GM21447 (cell line): Measurements from ENCODE around the gene EEA1.

Experiments used
- ATAC-seq: cut with Tn5 transposase; IDR thresholded peaks from one replicate; pipeline ENCODE4 v1.9.1; 2021; ENCODE audit not compliant: unreplicated experiment

EEA1 gene

GRCh38 chr12:92897844-92898243, 31.3 kb downstream of the EEA1 start:
- ATAC-seq, result no peak

DNA sequence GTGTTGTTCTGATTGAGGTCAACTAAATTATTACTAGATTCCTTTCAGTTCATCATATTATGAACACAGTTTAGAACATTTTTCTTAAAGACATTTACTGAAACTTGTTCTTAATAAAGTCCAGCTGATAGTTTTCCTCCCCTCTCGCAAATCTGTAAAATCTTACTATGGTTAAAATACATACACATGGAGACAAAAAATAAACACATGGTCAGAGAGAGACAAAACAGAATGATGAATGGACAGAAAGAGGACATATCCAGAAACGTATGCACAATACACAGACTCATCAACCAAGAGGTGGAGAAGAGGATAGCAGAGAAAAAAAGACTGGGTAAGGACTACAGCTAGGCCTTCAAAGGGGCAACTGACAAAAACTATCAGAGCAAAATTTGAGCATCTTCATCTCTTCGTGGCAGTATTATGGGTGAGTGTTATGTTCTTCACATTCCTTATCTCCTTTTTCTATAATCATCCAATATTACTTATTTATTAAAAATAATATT, 38.4 kb downstream of the EEA1 start:
- no peak for ATAC-seq

DNA sequence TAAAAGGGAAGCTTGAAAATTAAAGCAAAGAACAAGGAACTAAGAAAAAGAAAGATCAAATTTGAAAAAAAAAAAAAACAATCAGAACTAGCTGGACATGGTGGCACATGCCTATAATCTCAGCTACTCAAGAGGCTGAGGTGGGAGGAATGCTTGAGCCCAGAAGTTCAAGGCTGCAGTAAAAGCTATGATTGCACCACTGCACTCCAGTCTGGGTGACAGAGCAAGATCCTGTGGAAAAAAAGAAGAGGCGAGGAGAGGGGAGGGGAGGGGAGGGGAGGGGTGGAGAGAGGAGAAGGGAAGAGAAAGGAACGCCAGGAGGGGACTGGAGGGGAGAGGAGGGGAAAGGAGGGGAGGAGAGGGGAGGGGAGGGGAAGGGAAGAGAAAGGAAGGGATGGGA, 43.0 kb downstream of the EEA1 start:
- no peak for ATAC-seq

DNA sequence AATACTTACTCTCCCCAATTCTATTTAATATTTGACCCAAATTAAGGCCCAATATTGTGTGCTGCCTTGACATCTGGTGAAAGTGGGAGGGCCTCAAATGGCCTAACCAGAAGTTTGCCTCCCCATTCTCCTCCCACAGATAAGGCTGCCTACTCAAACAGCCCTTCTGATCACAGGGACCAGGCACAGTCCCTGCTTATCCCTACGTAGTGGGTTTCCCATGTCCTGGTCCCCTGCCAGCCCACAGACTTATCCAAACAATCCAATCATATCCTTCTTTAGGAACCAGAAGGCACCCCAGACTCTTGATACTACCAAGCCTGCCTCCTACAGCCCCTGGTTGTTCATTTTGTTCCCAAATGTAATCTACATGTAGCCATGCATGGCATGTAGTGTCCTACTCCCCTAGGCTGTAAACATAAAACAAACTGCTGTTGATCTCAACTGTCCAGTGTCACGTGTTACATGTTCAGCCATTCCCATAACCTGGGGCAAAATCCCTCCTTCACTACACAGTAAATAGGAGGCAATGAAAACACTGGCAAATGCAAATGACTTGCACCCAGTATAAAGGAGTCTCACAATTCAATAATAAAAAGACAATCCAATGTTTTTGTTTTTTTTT, 49.3 kb downstream of the EEA1 start:
- ATAC-seq, result no peak

- ATAC-seq, result no peak
Measured at GRCh38 chr12:92877904-92878303, 51.2 kb downstream of the EEA1 start.

- no peak for ATAC-seq
Measured at GRCh38 chr12:92876496-92876895, 52.6 kb downstream of the EEA1 start.

GRCh38 chr12:92871116-92871515, 58.0 kb downstream of the EEA1 start:
- no peak for ATAC-seq

DNA sequence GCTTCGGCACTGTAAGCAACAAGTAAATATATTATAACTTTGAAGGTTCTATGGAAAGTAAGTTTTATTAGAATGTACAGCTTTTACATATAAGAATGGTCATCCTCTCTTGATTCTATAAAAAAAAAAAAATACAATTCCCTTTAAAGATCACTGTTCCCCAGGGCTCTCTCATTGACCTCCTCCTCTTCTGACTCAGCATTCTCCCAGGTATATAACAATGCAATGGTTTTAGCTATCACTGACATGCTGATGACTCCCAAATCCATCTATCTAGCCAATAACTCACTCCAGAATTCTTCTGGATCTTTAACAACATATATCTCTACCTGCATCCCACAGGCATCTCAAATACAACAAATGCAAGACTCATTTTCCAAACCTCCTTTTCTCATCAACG, 62.7 kb downstream of the EEA1 start:
- ATAC-seq, result no peak

- ATAC-seq, result no peak
Measured at GRCh38 chr12:92863251-92863650, 65.8 kb downstream of the EEA1 start.

DNA sequence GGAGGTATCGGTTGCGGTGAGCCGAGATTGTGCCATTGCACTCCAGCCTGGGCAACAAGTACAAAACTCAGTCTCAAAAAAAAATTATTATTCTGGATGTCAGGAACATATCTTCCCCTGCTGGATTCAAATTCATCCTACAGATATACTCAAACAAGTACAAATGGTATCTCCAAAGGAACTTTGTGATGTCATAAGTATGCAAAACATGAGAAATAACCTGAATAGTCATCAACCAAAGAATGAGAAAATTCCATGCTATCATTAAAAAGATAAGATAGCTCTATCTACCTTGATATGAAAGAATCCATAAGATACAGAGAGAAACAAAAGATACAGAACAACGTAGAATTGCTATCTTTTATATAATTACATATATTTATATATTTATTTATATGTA, 67.7 kb downstream of the EEA1 start:
- no peak for ATAC-seq

DNA sequence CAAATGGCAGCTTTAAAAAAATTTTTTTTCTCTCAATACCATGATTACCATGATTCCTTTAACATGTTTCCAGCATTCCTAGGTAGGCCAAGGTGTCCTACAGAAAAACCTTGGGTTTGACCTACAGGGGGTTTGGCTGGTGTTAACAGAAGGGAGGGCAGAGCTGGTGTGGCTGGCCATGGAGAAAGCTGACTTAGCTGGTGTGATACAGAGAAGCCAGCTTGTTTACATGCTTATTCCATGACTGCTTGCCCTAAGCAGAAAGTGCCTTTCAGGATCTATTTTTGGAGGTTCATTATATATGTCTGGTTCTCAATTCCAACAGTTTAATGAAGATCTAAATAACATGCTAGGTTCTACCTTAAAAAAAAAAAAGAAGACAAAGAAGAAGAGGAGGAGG, 68.6 kb downstream of the EEA1 start:
- ATAC-seq, result no peak

GRCh38 chr12:92859650-92860386, 69.3 kb downstream of the EEA1 start:
- ATAC-seq, result no peak

GRCh38 chr12:92857818-92858217, 71.3 kb downstream of the EEA1 start:
- ATAC-seq, result no peak

DNA sequence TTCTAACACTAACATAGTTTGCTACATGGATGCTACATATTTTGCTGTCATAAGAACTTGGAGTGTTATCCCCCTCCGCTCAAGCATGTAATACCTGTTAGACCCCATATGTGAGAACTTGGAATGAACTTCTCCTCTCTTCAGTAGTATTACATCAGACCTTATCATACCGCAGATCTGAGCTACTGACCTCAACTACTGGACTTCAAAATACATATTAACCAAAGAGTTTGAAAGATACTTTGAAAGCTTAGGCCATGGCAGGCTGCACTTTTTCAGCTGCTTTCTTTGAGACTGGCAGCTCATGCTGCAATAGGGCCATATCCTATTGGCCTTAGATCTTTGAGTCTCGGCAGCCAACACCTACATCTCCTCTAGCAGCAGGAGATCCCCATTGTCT, 74.8 kb downstream of the EEA1 start:
- ATAC-seq, result no peak

DNA sequence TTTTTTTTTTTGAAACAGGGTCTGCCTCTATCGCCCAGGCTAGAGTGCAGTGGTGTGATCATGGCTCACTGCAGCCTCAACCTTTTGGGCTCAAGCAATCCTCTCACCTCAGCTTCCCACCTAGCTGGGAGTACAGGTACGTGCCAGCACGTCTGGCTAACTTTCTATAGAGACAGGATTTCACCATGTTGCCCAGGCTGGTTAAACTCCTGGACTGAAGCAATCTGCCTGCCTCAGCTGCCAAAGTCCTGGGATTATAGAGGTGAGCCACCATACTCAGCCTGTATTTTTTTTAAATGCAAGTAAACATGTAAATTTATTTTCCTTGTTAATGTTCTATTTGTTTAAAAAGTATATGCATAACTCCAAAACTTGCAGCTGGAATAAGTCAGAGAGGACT, 80.4 kb downstream of the EEA1 start:
- ATAC-seq, result no peak

DNA sequence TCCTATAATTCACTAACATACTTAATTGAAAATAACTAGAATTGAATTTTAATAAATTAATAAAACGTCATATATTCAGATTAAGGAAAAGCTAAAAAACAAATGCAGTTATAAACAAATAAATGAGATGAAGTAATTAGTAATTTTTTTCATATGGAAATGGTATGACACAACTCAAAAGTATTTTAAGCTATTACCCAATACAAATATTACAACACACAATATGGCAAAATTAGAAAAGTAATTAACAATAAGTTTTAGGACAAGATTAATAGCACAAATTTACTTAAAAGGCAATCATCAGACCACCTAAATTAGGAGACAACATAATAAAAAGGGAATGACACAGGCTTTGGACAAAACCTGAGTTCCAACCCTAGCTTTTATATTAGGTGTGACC, 81.7 kb downstream of the EEA1 start:
- no peak for ATAC-seq

DNA sequence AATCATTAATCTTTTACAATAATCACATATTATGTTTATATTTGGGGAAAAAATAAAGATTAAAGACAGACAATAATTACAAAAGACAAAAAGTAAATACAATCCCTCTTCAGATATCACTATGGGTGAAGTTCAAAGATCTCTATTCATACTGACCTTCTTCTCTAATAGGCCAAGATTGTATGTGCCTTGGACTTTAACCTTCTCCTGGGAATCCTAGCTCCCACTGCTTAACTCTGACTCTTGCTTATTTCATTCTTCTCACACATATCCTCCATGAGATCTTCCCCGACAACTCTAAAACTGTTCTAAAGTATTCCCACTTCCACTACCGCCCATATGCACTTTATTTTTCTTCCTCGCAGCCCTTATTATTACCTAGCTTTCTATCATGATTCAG, 83.8 kb downstream of the EEA1 start:
- no peak for ATAC-seq

GRCh38 chr12:92844151-92844763, 84.8 kb downstream of the EEA1 start:
- no peak for ATAC-seq

GRCh38 chr12:92829686-92830282, 99.3 kb downstream of the EEA1 start:
- ATAC-seq, result no peak

GRCh38 chr12:92828565-92828964, 100.5 kb downstream of the EEA1 start:
- ATAC-seq, result no peak

DNA sequence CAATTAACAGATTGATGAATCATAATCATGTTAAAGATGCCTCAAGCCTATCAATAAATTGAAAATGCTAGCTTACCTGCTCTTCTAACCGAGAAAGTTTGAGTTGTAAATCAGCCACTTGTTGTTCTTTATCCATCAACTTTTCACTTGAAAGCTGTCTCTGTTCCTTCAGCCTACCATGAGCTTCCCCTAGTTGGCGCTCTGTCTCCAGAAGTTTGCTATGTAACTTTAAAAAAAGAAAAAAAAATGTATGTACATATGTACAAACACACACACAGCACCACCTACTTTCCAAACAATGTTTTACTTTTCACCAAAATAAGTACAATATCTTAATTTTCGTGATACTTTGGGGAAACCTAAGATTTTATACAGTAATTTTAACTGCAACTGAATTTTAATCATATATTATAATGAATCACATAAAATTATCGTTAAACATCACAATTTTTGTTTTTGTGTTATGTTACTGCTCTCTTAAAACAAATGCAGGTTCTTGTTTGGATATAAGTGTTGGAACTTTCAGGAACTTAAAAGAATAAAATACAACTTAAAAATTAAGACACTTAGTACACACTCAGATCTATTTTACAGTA, 101.2 kb downstream of the EEA1 start:
- ATAC-seq, result no peak

GRCh38 chr12:92821142-92821541, 108.0 kb downstream of the EEA1 start:
- ATAC-seq, result no peak
